K562 (cell line): ENCODE measurements around the gene RUVBL2. TPM values are rescaled to one million over a fixed set of nuclear protein-coding genes. Genes with fewer than 3 reads are reported as not detected.

Experiments
- GABPB2 ChIP-seq: fragments of 250-450 bp; sonication (Bioruptor Pico); conservative IDR thresholded peaks from 2 replicates; pipeline ENCODE4 v1.5.1; 2021; ENCODE audit warnings: mild to moderate bottlenecking
- RBFOX2 ChIP-seq: fragments of 200-400 bp; formaldehyde crosslinking; IDR thresholded peaks from 2 replicates; pipeline ENCODE4 v1.6.1; 2017; ENCODE audit warnings: low read depth, mild to moderate bottlenecking, low read length, moderate library complexity
- RHOXF2B ChIP-seq: fragments of 250-450 bp; sonication (Bioruptor Pico); conservative IDR thresholded peaks from 2 replicates; pipeline ENCODE4 v1.5.1; 2021
- U2AF1 ChIP-seq: fragments of 200-400 bp; formaldehyde crosslinking; optimal IDR thresholded peaks from 2 replicates; pipeline ENCODE3; 2017; ENCODE audit warnings: mild to moderate bottlenecking, low read depth, low read length, moderate library complexity
- ZFPM2 ChIP-seq: fragments of 250-450 bp; sonication (Bioruptor Pico); IDR thresholded peaks from 2 replicates; pipeline ENCODE4 v1.5.1; 2022; ENCODE audit warnings: mild to moderate bottlenecking
- polyA plus RNA-seq, 8 experiments: library from polyadenylated mRNA; depleted of rRNA in 4 of 8; stranded (reverse) in 5 of 8; unstranded in 3 of 8; fragments of >200 nt; fragmentation: Nextera tagmentation in 2 of 8; fragmentation: Illumina TruSeq in 1 of 8; extraction: Ambion mirVana in 2 of 8; extraction: Trizol in 1 of 8; gene quantifications; 2 replicates each; pipeline versions ENCODE4 v1.2.1 to v1.2.3, GENCODE V29; 2011 to 2014; ENCODE audit warnings: inconsistent platforms in 1 of 8, missing spikeins in 1 of 8
- total RNA-seq, 7 experiments: library from RNA; depleted of rRNA in 6 of 7; stranded (reverse); fragments of >200 nt in 6 of 7; fragmentation: Illumina TruSeq in 2 of 7; extraction: Trizol in 2 of 7; gene quantifications; 2 replicates each; pipeline versions ENCODE4 v1.2.1 to v1.2.3, GENCODE V29; 2011 to 2021; ENCODE audit warnings: low replicate concordance in 1 of 7
- TF ChIP-seq, protein P1 (sequence below): sonication (generic); formaldehyde crosslinking; IDR thresholded peaks from 2 replicates; pipeline ENCODE4 v1.8.0; 2023; ENCODE audit warnings: mild to moderate bottlenecking, missing genetic modification reagents
- TF ChIP-seq, protein P2 (sequence below): fragments of 450-650 bp; formaldehyde crosslinking; conservative IDR thresholded peaks from 2 replicates; pipeline ENCODE4 v1.4.0; 2022; ENCODE audit warnings: mild to moderate bottlenecking, missing genetic modification characterization
- TF ChIP-seq, protein P3 (sequence below): fragments of 450-650 bp; IDR thresholded peaks from 2 replicates; pipeline ENCODE4 v1.6.1; 2016; ENCODE audit warnings: low read depth
- TF ChIP-seq, protein P4 (sequence below), 2 experiments: fragments of 150-350 bp in 1 of 2; IDR thresholded peaks; 2 replicates each; pipeline ENCODE4 v1.6.1; 2012 to 2016; ENCODE audit warnings: low read depth in 2 of 2, low read length in 2 of 2, mild to moderate bottlenecking in 1 of 2, moderate library complexity in 1 of 2

The RUVBL2 gene
- total and polyA plus RNA-seq, 9 of the 15 experiments (the other 6 are each of a cell fraction or from before 2014, with no cell fraction given): 71.4 to 453 (median 237) TPM

DNA sequence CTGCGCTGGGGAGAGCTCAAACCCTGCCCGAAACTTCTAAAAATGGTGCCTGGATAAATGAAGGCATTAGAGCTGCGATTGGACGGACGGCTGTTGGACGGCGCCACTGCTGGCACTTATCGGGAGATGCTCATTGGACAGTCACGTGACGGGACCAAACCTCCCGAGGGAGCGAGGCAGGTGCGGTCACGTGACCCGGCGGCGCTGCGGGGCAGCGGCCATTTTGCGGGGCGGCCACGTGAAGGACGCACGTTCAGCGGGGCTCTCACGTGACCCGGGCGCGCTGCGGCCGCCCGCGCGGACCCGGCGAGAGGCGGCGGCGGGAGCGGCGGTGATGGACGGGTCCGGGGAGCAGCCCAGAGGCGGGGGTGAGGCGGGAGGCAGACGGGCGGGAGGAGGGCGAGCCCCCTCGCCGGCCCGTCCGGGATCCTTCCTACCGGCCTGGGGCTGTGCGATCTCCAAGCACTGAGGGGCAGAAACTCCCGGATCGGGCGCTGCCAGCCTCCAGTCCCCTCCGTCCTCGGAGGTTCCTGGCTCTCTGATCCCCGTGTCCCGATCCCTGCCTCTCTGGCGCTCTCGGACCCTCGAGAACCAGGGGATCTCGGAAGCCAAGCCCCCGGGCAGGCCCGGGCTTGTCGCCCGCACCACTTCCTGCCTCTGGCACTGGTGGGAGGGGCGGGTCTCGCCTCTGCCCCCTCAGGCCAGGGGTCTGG is 38.9 kb upstream of the RUVBL2 start, which contains the start of gene BAX (continued):
- TF ChIP-seq, protein P1, sequence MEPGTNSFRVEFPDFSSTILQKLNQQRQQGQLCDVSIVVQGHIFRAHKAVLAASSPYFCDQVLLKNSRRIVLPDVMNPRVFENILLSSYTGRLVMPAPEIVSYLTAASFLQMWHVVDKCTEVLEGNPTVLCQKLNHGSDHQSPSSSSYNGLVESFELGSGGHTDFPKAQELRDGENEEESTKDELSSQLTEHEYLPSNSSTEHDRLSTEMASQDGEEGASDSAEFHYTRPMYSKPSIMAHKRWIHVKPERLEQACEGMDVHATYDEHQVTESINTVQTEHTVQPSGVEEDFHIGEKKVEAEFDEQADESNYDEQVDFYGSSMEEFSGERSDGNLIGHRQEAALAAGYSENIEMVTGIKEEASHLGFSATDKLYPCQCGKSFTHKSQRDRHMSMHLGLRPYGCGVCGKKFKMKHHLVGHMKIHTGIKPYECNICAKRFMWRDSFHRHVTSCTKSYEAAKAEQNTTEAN (CRISPR knock-in tag): no peak
- no peak for TF ChIP-seq GABPB2 (CRISPR knock-in tag)
- TF ChIP-seq, protein P2, sequence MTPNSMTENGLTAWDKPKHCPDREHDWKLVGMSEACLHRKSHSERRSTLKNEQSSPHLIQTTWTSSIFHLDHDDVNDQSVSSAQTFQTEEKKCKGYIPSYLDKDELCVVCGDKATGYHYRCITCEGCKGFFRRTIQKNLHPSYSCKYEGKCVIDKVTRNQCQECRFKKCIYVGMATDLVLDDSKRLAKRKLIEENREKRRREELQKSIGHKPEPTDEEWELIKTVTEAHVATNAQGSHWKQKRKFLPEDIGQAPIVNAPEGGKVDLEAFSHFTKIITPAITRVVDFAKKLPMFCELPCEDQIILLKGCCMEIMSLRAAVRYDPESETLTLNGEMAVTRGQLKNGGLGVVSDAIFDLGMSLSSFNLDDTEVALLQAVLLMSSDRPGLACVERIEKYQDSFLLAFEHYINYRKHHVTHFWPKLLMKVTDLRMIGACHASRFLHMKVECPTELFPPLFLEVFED (CRISPR knock-in tag): no peak
- TF ChIP-seq, protein P3, sequence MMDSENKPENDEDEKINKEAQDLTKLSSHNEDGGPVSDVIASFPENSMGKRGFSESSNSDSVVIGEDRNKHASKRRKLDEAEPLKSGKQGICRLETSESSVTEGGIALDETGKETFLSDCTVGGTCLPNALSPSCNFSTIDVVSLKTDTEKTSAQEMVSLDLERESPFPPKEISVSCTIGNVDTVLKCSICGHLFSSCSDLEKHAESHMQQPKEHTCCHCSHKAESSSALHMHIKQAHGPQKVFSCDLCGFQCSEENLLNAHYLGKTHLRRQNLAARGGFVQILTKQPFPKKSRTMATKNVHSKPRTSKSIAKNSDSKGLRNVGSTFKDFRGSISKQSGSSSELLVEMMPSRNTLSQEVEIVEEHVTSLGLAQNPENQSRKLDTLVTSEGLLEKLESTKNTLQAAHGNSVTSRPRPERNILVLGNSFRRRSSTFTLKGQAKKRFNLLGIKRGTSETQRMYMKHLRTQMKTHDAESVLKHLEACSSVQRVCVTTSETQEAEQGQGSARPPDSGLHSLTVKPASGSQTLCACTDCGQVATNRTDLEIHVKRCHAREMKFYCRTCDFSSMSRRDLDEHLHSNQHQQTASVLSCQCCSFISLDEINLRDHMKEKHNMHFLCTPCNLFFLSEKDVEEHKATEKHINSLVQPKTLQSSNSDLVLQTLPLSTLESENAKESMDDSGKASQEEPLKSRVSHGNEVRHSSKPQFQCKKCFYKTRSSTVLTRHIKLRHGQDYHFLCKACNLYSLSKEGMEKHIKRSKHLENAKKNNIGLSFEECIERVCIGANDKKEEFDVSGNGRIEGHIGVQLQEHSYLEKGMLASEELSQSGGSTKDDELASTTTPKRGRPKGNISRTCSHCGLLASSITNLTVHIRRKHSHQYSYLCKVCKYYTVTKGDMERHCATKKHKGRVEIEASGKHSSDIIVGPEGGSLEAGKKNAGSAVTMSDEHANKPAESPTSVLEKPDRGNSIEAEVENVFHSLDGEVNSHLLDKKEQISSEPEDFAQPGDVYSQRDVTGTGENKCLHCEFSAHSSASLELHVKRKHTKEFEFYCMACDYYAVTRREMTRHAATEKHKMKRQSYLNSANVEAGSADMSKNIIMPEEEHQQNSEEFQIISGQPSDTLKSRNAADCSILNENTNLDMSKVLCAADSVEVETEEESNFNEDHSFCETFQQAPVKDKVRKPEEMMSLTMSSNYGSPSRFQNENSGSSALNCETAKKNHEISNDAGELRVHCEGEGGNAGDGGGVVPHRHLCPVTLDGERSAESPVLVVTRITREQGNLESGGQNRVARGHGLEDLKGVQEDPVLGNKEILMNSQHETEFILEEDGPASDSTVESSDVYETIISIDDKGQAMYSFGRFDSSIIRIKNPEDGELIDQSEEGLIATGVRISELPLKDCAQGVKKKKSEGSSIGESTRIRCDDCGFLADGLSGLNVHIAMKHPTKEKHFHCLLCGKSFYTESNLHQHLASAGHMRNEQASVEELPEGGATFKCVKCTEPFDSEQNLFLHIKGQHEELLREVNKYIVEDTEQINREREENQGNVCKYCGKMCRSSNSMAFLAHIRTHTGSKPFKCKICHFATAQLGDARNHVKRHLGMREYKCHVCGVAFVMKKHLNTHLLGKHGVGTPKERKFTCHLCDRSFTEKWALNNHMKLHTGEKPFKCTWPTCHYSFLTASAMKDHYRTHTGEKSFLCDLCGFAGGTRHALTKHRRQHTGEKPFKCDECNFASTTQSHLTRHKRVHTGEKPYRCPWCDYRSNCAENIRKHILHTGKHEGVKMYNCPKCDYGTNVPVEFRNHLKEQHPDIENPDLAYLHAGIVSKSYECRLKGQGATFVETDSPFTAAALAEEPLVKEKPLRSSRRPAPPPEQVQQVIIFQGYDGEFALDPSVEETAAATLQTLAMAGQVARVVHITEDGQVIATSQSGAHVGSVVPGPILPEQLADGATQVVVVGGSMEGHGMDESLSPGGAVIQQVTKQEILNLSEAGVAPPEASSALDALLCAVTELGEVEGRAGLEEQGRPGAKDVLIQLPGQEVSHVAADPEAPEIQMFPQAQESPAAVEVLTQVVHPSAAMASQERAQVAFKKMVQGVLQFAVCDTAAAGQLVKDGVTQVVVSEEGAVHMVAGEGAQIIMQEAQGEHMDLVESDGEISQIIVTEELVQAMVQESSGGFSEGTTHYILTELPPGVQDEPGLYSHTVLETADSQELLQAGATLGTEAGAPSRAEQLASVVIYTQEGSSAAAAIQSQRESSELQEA: no peak
- TF ChIP-seq RHOXF2B: peak; percentile 92; the same call in 1 of the 2 replicates
- peak; percentile 86 for TF ChIP-seq RBFOX2
- TF ChIP-seq ZFPM2 (CRISPR knock-in tag): no peak
- no peak for TF ChIP-seq U2AF1
- TF ChIP-seq, protein P4, sequence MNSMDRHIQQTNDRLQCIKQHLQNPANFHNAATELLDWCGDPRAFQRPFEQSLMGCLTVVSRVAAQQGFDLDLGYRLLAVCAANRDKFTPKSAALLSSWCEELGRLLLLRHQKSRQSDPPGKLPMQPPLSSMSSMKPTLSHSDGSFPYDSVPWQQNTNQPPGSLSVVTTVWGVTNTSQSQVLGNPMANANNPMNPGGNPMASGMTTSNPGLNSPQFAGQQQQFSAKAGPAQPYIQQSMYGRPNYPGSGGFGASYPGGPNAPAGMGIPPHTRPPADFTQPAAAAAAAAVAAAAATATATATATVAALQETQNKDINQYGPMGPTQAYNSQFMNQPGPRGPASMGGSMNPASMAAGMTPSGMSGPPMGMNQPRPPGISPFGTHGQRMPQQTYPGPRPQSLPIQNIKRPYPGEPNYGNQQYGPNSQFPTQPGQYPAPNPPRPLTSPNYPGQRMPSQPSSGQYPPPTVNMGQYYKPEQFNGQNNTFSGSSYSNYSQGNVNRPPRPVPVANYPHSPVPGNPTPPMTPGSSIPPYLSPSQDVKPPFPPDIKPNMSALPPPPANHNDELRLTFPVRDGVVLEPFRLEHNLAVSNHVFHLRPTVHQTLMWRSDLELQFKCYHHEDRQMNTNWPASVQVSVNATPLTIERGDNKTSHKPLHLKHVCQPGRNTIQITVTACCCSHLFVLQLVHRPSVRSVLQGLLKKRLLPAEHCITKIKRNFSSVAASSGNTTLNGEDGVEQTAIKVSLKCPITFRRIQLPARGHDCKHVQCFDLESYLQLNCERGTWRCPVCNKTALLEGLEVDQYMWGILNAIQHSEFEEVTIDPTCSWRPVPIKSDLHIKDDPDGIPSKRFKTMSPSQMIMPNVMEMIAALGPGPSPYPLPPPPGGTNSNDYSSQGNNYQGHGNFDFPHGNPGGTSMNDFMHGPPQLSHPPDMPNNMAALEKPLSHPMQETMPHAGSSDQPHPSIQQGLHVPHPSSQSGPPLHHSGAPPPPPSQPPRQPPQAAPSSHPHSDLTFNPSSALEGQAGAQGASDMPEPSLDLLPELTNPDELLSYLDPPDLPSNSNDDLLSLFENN (IDR thresholded peaks at IDR 0.05; ENCODE audit: low read depth in 2 of 2, low read length in 2 of 2): no peak
